Liver (tissue), 9 donors: Measurements from ENCODE around the gene UTP4. TPM values are rescaled to one million over a fixed set of nuclear protein-coding genes. Genes with fewer than 3 reads are reported as not detected.

Source experiments
- DNase-seq: peaks from one replicate; pipeline ENCODE4 v3.0.0-alpha.2; 2017; ENCODE audit warnings: low spot score
- H3K27ac ChIP-seq, 2 donors: one replicate each; pipeline ENCODE4 v1.7.0; 2013; ENCODE audit warnings: inconsistent platforms in 2 of 2, low read length in 2 of 2, control low read depth in 1 of 2, low read depth in 1 of 2, mild to moderate bottlenecking in 1 of 2
- H3K27me3 ChIP-seq, 4 donors: one replicate each; pipeline versions ENCODE4 v1.6.1 to v1.7.0; 2013; ENCODE audit warnings: low read length in 3 of 4, inconsistent platforms in 1 of 4, mild to moderate bottlenecking in 1 of 4, moderate library complexity in 1 of 4; ENCODE audit not compliant: control insufficient read depth in 4 of 4, insufficient read depth in 4 of 4
- H3K36me3 ChIP-seq, 4 donors: one replicate each; pipeline versions ENCODE4 v1.6.1 to v1.7.0; 2013; ENCODE audit warnings: low read length in 3 of 4, mild to moderate bottlenecking in 3 of 4, low read depth in 1 of 4, moderate library complexity in 1 of 4; ENCODE audit not compliant: control insufficient read depth in 4 of 4, insufficient read depth in 3 of 4
- H3K4me1 ChIP-seq, 4 donors: one replicate each; pipeline versions ENCODE4 v1.6.1 to v1.7.0; 2013; ENCODE audit warnings: low read length in 3 of 4, mild to moderate bottlenecking in 3 of 4, moderate library complexity in 1 of 4; ENCODE audit not compliant: control insufficient read depth in 4 of 4, insufficient read depth in 4 of 4
- H3K4me3 ChIP-seq, 3 donors: one replicate each; pipeline versions ENCODE4 v1.6.1 to v1.7.0; 2013; ENCODE audit warnings: low read length in 3 of 3, control low read depth in 1 of 3, low read depth in 1 of 3, mild to moderate bottlenecking in 1 of 3
- H3K9ac ChIP-seq, 2 donors: one replicate each; pipeline ENCODE4 v1.7.0; 2013; ENCODE audit warnings: low read length in 2 of 2, mild to moderate bottlenecking in 2 of 2, moderate library complexity in 2 of 2, control low read depth in 1 of 2, low read depth in 1 of 2
- H3K9me3 ChIP-seq, 4 donors: one replicate each; pipeline versions ENCODE4 v1.6.1 to v1.7.0; 2013; ENCODE audit warnings: low read length in 3 of 4; ENCODE audit not compliant: control insufficient read depth in 4 of 4
- ATF3 ChIP-seq: IDR thresholded peaks from 2 replicates; pipeline ENCODE4 v1.6.1; 2016; ENCODE audit warnings: antibody characterized with exemption
- EGR1 ChIP-seq, 2 donors: IDR thresholded peaks; 2 replicates each; pipeline ENCODE4 v1.6.1; 2016 to 2018; ENCODE audit warnings: antibody characterized with exemption in 2 of 2, low read depth in 2 of 2
- FOXA1 ChIP-seq: IDR thresholded peaks from 2 replicates; pipeline ENCODE4 v1.6.1; 2016; ENCODE audit warnings: antibody characterized with exemption
- FOXA2 ChIP-seq: IDR thresholded peaks from 2 replicates; pipeline ENCODE4 v1.6.1; 2016; ENCODE audit warnings: antibody characterized with exemption
- HNF4A ChIP-seq, 2 donors: conservative IDR thresholded peaks; 2 replicates each; pipeline ENCODE4 v1.6.1; 2016; ENCODE audit warnings: antibody characterized with exemption in 2 of 2, mild to moderate bottlenecking in 2 of 2
- HNF4G ChIP-seq: IDR thresholded peaks from 2 replicates; pipeline ENCODE4 v1.6.1; 2016; ENCODE audit warnings: antibody characterized with exemption
- JUND ChIP-seq, 2 donors: IDR thresholded peaks; 2 replicates each; pipeline ENCODE4 v1.6.1; 2016; ENCODE audit warnings: antibody characterized with exemption in 2 of 2
- MAX ChIP-seq: IDR thresholded peaks from 2 replicates; pipeline ENCODE4 v1.6.1; 2016; ENCODE audit warnings: antibody characterized with exemption
- NR2F2 ChIP-seq: IDR thresholded peaks from 2 replicates; pipeline ENCODE4 v1.6.1; 2016; ENCODE audit warnings: antibody characterized with exemption
- REST ChIP-seq: IDR thresholded peaks from 2 replicates; pipeline ENCODE4 v1.6.1; 2016; ENCODE audit warnings: antibody characterized with exemption, mild to moderate bottlenecking
- RXRA ChIP-seq, 2 donors: IDR thresholded peaks; 2 replicates each; pipeline ENCODE4 v1.6.1; 2017 to 2018; ENCODE audit warnings: antibody characterized with exemption in 2 of 2, mild to moderate bottlenecking in 1 of 2
- SP1 ChIP-seq: IDR thresholded peaks from 2 replicates; pipeline ENCODE4 v1.6.1; 2018; ENCODE audit warnings: antibody characterized with exemption, mild to moderate bottlenecking
- TAF1 ChIP-seq: conservative IDR thresholded peaks from 2 replicates; pipeline ENCODE4 v1.6.1; 2016; ENCODE audit warnings: antibody characterized with exemption, mild to moderate bottlenecking
- YY1 ChIP-seq: IDR thresholded peaks from 2 replicates; pipeline ENCODE4 v1.6.1; 2016; ENCODE audit warnings: antibody characterized with exemption, mild to moderate bottlenecking
- WGBS: extraction: QIAGEN DNeasy Blood & Tissue Kit; methylation state at CpG from one replicate; pipeline ENCODE4 v1.1.7; 2013; 5-methylcytosine and 5-hydroxymethylcytosine counted together
- polyA plus RNA-seq, 2 donors: library from polyadenylated mRNA; stranded (reverse) in 1 of 2; unstranded in 1 of 2; fragments of 200-250 nt in 1 of 2; fragments of >200 nt in 1 of 2; fragmentation: Nextera tagmentation in 1 of 2; extraction: Ambion mirVana in 1 of 2; gene quantifications; one replicate each; pipeline versions ENCODE4 v1.2.1 to v1.2.3, GENCODE V29; 2013 to 2015
- total RNA-seq, 2 donors: library from RNA; depleted of rRNA; stranded (reverse); fragments of >200 nt; gene quantifications; one replicate each; pipeline ENCODE4 v1.2.3, GENCODE V29; 2014
- TF ChIP-seq, protein P1 (sequence below): IDR thresholded peaks from 2 replicates; pipeline ENCODE4 v1.6.1; 2016; ENCODE audit warnings: antibody characterized with exemption
- TF ChIP-seq, protein P2 (sequence below): fragments of 150-350 bp; IDR thresholded peaks from 2 replicates; pipeline ENCODE4 v1.5.1; 2017; ENCODE audit warnings: improper control_type of control experiment, low read depth, low read length; ENCODE audit not compliant: missing input control
- donor health status: healthy.
- donor health status: healthy.
- donor health status: healthy.
- donor health status: healthy.
- donor health status: healthy.

UTP4 gene
- total and polyA plus RNA-seq, 4 donors: 11.3 to 13.8 (median 12.4) TPM

DNA sequence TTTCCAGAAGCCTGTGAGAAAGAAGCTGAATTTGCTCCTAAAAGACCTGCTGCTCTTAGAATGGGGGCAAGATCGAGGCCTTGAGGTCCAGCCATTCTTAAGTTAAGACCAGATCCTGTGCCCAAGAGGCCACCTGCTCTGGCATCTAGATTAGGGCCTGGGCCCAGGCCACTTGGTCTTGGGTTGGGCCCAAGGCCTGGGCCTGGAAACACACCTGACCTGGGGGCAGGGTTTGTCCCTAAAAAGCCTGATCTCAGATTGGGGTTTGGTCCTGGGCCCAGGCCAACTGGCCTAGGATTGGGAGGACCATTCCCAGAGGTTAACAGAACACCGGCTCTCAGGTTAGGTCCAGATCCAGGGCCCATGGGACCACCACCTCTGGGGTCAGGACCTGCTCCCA lies 12.9 kb upstream of the UTP4 start:
- Histone ChIP-seq H3K27me3 (no peaks in the 10 kb centered on the region), H3K9ac (no peak overlapping the region), H3K27ac (peak overlapping the region; percentile 7 to 11), H3K4me3 (no peak overlapping the region), H3K36me3 (peaks cover 6 to 22% (median 9%) of the 10 kb centered on the region in 4 donors), H3K4me1 (peaks cover 17 to 26% (median 22%) of the 10 kb centered on the region in 4 donors), H3K9me3 (no peaks in the 10 kb centered on the region)
- DNase-seq: no peak
- 77% methylated on average over 2 of the region's 2 CpGs for WGBS
- TF ChIP-seq MAX: no peak

DNA sequence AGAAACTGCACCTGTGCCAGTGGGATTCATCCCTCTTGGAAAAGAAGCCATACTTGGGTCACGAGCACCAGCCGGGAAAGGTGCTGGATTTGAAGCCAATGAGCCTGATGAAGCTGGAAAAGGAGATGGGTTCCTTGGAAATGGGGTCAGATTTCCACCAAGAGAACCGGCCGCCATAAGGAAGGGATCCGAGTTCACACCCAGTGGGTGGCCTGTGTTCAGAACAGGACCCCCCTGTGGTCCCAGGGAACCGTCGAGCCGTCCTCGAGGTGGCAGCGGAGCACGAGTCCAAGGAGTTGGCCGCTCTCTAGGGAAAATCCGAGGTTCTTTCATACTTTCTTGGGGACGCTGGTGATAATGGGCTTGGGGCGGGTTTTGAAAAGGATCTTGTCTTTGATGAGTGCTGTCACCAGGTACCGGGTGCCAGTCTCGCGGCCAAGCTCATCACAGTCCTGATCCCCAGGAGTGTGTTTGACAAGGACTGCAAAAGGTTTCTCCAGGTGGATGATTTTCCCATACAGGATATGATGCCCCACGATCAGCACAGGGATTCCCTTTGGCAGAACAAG lies 12.3 kb upstream of the UTP4 start:
- Histone ChIP-seq H3K27me3 (no peaks in the 10 kb centered on the region), H3K36me3 (peaks cover 6 to 17% (median 8%) of the 10 kb centered on the region in 4 donors), H3K9me3 (no peaks in the 10 kb centered on the region), H3K9ac (no peak overlapping the region), H3K27ac (no peak overlapping the region), H3K4me3 (no peak overlapping the region), H3K4me1 (peaks cover 17 to 26% (median 22%) of the 10 kb centered on the region in 4 donors)
- DNase-seq: no peak
- WGBS: 97% methylated on average over 19 of the region's 19 CpGs
- TF ChIP-seq HNF4G: no peak
- no peak for TF ChIP-seq RXRA (IDR thresholded peaks at IDR 0.05)
- TF ChIP-seq, protein P1, sequence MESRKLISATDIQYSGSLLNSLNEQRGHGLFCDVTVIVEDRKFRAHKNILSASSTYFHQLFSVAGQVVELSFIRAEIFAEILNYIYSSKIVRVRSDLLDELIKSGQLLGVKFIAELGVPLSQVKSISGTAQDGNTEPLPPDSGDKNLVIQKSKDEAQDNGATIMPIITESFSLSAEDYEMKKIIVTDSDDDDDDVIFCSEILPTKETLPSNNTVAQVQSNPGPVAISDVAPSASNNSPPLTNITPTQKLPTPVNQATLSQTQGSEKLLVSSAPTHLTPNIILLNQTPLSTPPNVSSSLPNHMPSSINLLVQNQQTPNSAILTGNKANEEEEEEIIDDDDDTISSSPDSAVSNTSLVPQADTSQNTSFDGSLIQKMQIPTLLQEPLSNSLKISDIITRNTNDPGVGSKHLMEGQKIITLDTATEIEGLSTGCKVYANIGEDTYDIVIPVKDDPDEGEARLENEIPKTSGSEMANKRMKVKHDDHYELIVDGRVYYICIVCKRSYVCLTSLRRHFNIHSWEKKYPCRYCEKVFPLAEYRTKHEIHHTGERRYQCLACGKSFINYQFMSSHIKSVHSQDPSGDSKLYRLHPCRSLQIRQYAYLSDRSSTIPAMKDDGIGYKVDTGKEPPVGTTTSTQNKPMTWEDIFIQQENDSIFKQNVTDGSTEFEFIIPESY: no peak
- no peak for TF ChIP-seq REST
- TF ChIP-seq FOXA1: no peak
- TF ChIP-seq ATF3: no peak
- TF ChIP-seq SP1: no peak
- TF ChIP-seq EGR1 (IDR thresholded peaks at IDR 0.05; ENCODE audit: low read depth in 2 of 2): no peak
- TF ChIP-seq YY1: no peak
- TF ChIP-seq HNF4A (conservative IDR thresholded peaks at IDR 0.05): no peak
- TF ChIP-seq NR2F2: no peak
- TF ChIP-seq, protein P2, sequence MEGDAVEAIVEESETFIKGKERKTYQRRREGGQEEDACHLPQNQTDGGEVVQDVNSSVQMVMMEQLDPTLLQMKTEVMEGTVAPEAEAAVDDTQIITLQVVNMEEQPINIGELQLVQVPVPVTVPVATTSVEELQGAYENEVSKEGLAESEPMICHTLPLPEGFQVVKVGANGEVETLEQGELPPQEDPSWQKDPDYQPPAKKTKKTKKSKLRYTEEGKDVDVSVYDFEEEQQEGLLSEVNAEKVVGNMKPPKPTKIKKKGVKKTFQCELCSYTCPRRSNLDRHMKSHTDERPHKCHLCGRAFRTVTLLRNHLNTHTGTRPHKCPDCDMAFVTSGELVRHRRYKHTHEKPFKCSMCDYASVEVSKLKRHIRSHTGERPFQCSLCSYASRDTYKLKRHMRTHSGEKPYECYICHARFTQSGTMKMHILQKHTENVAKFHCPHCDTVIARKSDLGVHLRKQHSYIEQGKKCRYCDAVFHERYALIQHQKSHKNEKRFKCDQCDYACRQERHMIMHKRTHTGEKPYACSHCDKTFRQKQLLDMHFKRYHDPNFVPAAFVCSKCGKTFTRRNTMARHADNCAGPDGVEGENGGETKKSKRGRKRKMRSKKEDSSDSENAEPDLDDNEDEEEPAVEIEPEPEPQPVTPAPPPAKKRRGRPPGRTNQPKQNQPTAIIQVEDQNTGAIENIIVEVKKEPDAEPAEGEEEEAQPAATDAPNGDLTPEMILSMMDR: no peak
- no peak for TF ChIP-seq TAF1
- no peak for TF ChIP-seq JUND (IDR thresholded peaks at IDR 0.05)
- TF ChIP-seq FOXA2: no peak
- no peak for TF ChIP-seq MAX
